ENCODE data around the gene TRIM38.

- TF ChIP-seq CTCF (IDR thresholded peaks at IDR 0.05; ENCODE audit: poor library complexity), result no peak
- TF ChIP-seq EZH2 (IDR thresholded peaks at IDR 0.05; ENCODE audit: borderline replicate concordance), result no peak
Measured at GRCh38 chr6:25963426-25964123, 973 bp downstream of the TRIM38 start.
